ENCODE results near the gene FNDC3A. TPM values are rescaled to one million over a fixed set of nuclear protein-coding genes. Genes with fewer than 3 reads are reported as not detected.

Gene FNDC3A
- total and polyA plus RNA-seq, 12 donors: 11.3 to 30.3 (median 23.1) TPM

DNA sequence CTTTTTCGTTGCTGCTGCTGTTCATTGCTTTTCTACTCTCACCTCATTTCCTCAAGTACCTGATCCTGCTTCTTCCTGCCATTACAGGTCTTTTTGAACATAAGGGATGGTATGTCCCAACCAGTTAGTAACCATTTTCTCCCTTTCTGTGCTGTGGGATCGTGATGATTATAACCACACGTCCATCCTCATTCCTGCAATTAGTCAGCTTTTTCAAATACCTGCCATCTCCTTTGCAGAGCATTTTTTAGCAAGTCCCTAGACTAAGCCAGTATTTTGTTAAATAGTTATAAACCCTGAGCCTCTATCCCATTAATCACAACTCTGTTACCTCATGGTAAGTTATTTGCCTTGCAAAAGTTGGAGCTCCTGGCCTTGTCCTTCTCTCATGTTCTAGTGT is 109.2 kb downstream of the FNDC3A start:
- 89 to 93% methylated on average over 3 of the region's 3 CpGs for WGBS, 2 donors
- no peak for ATAC-seq

DNA sequence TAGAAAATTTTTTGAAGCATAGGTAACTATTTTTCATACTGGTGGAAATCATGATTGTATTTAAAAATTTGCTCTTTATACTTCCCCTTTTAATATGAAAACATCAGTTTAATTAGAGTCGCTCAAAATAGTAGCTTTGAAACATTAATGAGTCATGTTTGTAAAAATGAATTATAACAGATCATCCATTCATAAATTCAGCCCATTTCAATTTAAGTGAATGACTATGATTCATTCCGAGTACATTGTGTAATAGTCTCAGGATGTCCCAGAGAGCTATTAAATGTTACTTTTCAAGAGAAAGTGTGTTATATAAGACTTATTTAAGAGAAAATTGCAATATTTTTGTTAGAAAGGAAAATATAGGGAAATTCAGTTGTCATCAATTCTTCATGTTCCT is 111.0 kb downstream of the FNDC3A start:
- H3K36me3 ChIP-seq: no peaks in the 10 kb centered on the region
- H3K27me3 ChIP-seq: no peaks in the 10 kb centered on the region
- ATAC-seq: peak in 3 of 8 donors; percentile 45 to 67 (median 55)
- H3K9me3 ChIP-seq: no peaks in the 10 kb centered on the region
- H3K4me3 ChIP-seq: no peak overlapping the region
- DNase-seq: no peak
- peaks cover 0 to 13% (median 0%) of the 10 kb centered on the region in 9 donors for H3K4me1 ChIP-seq
- H3K27ac ChIP-seq: no peak overlapping the region
- no peak for TF ChIP-seq CTCF (IDR thresholded peaks at IDR 0.05)
- intact Hi-C loops (cut with DNase I): no loop called here
- 69 to 80% methylated on average over 2 of the region's 2 CpGs for WGBS, 2 donors

More for the DNA sequence above, 109.2 kb downstream of the FNDC3A start:
- no peak overlapping the region for H3K4me3 ChIP-seq
- TF ChIP-seq CTCF (IDR thresholded peaks at IDR 0.05): no peak
- peaks cover 0 to 13% (median 0%) of the 10 kb centered on the region in 9 donors for H3K4me1 ChIP-seq
- DNase-seq: no peak
- H3K27me3 ChIP-seq: no peaks in the 10 kb centered on the region
- peaks cover 0 to 8% (median 0%) of the 10 kb centered on the region in 9 donors for H3K36me3 ChIP-seq
- H3K9me3 ChIP-seq: no peaks in the 10 kb centered on the region
- H3K27ac ChIP-seq: no peak overlapping the region
- intact Hi-C loops (cut with DNase I): no loop called here

DNA sequence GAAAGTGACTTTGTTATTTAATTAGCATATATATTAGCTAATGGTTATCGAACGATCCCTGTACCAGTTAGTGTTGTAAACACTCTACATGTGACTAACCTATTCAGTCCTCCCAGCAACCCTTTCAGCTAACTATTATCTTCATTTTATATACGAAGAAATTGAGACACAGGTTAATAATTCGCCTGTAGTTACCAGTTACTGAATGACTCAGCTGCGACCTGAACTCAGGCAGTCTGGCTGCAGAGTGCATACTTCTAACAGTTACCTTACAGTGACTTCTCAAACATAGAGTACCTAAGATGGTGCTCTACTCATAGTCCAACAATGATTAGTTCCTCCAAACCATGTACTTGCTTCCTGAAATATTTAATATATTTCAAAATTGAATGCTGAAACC is 117.7 kb downstream of the FNDC3A start:
- WGBS, 2 donors: 95 to 97% methylated on average over 5 of the region's 5 CpGs
- peaks cover 4 to 27% (median 16%) of the 10 kb centered on the region in 9 donors for H3K4me1 ChIP-seq
- no peaks in the 10 kb centered on the region for H3K9me3 ChIP-seq
- H3K36me3 ChIP-seq: no peaks in the 10 kb centered on the region
- intact Hi-C loops (cut with DNase I): loop anchor here in 2 of 10 donors (10.0 kb wide), 2 partner anchors 309 to 319 kb away; no protein-coding TSS in a partner anchor
- no peaks in the 10 kb centered on the region for H3K27me3 ChIP-seq
- no peak for TF ChIP-seq CTCF (IDR thresholded peaks at IDR 0.05)
- ATAC-seq (no peak), DNase-seq (no peak)
- no peak overlapping the region for H3K27ac ChIP-seq
- no peak overlapping the region for H3K4me3 ChIP-seq

DNA sequence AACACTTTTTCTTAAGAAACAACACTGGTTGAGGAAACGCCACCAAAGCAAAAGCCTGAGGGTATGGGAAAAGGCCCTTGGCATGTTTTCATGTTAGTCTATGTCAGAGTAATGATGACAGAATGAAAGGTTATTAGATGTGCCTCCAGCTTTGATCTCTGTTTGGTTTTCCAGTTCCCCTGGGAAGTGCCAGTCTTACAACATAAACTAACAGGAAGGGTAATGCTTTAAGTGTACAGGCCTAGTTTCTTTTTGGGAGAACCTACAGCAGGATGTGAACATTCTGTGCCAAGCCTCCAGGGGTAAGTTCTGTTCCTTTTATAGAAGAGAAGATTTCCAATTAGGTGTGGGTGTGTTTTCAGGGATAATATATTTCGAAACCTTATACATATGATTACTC is 121.7 kb downstream of the FNDC3A start:
- no peak for TF ChIP-seq CTCF (IDR thresholded peaks at IDR 0.05)
- H3K36me3 ChIP-seq: no peaks in the 10 kb centered on the region
- peaks cover 10 to 40% (median 30%) of the 10 kb centered on the region in 9 donors for H3K4me1 ChIP-seq
- peak in 6 of 8 donors; percentile 20 to 40 (median 29) for ATAC-seq
- DNase-seq: no peak
- no peaks in the 10 kb centered on the region for H3K27me3 ChIP-seq
- peak overlapping the region; percentile 19 to 84 (median 76) for H3K27ac ChIP-seq
- no peaks in the 10 kb centered on the region for H3K9me3 ChIP-seq
- 95% methylated on average over 2 of the region's 2 CpGs for WGBS, 2 donors
- no peak overlapping the region for H3K4me3 ChIP-seq
- intact Hi-C loops (cut with DNase I): loop anchor here in 5 of 10 donors (5.0 to 10.0 kb wide), 3 partner anchors 120 to 323 kb away; partner anchors contain the start of gene FNDC3A (in 3 of the 5)
